Activated CD4-positive, CD25-positive, alpha-beta regulatory T cell (primary cell): ENCODE results near the gene OGDH.

ENCODE experiments used
- DNase-seq, 4 experiments: peaks; one replicate each; lab custom pipeline; 2025; lab: John Stamatoyannopoulos, UW

The OGDH gene

DNA sequence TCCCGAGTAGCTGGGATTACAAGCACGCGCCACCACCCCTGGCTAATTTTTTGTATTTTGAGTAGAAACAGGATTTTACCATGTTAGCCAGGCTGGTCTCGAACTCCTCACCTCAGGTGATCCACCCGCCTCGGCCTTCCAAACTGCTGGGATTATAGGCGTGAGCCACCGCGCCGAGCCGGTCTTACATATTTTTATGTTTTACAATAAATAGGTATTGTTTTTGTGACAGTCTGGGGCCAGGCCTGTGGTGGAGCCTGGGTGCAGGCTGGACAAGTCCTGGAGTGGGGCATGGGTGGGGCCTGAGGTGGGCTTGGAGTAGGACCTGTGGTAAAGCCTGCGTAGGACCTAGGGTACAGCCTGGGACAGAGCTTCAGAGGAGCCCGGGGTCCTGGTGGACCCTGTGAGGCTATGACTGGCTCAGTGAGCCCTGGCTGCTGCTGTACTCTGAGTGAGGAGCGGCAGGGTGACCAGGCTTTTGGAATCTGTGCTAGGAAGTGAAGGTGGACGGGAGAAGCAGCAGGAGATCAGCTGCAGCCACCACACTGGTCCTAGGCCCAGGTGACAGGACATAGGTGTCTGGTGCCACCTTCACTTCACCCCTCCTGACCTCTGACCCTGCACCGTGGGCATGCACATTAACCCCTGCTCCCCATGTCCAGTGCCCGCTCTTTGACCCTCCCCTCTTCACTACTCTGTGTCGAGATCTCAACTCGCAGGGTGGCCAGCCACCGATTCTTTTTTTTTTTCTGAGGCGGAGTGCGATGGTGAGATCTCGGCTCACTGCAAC, 132.6 kb downstream of the OGDH start:
- no peak for DNase-seq

DNA sequence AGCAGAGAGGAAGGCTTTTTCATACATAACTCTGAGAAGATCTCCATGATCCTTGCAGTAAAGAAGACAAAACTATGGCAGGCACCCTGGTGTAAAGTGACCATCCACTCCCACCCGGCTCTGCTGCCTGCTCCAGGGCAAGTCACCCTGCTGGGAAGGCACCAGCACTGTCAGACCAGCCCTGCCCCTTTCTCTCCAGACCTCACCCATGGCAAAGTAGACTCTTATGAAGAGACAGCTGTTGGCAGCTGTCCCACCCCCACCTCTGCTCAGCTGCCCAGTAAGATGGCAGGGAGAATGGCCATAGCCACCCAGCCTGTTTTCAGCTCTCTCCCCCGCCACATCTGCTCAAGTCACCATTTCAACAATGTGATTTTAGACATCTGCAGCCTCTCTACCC, 133.6 kb downstream of the OGDH start:
- no peak for DNase-seq

DNA sequence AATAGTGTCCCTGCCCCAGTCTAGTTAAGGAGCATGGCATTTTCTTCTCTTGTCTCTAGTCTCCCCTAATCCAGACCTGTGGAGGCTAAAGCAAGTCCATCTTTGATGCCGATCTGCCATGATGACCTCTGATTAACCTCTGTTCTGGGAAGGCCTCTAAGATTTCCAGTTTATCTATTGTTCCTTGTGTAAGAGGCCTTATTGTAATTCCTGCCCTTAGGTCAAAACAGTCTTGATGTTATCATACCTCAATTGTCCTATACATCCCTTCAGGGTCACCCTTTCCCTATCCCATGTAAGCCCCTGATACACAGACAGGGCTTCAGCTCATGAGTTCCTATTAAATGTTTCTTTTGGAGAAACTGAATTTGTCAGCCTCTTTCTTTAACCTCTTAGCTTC, 137.3 kb downstream of the OGDH start:
- no peak for DNase-seq

DNA sequence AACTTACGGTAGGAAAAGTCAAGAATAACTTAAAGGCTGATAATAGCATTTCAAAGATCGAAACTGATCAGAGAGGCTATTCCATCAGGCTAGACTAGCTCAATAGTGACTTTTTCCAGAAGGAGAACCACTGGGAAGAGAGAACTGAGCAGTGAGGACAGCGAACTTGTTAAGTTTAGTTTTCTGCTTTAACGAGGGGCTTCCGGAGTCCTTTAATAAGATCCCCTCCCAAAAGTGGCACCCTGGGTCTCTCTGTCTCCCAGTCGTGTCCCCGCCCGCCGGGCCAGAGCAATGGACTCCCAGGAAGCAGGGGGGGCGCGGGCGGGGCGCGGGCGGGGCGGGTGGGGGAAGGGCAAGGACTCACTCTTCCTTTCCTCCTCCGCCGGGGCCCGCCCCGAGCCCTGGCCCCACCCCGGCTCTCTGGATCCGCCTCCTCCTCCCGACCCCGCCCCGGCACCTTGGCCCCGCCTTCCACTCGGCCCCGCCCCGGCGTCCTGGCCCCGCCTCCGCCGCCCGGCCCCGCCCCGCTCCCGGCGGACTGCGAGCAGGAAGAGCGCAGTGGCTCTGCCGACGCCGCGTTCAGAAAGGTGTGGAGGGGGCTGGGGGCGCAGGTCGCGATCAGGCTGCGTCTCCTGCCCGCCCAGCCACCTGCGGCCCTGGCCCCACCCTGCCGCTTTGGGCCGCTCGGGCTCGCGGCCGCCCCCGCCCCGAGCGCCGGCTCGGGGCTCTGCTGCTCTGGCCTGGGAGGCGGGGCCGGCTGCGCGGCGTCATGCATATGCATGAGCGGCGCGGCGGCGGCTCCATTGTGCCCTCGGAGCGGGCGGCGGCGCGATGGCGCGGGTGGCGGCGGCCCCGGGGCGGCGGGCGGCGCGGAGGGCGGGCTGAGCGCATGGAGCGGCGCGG, 141.9 kb downstream of the OGDH start, which contains the start of gene ZMIZ2:
ZMIZ2 (plus strand) TSS at position 803 of the 903 bp plus-strand sequence. CDS start 7,403 bp downstream, outside the sequence.
- DNase-seq, result peak; percentile 80 to 91 (median 86)

DNA sequence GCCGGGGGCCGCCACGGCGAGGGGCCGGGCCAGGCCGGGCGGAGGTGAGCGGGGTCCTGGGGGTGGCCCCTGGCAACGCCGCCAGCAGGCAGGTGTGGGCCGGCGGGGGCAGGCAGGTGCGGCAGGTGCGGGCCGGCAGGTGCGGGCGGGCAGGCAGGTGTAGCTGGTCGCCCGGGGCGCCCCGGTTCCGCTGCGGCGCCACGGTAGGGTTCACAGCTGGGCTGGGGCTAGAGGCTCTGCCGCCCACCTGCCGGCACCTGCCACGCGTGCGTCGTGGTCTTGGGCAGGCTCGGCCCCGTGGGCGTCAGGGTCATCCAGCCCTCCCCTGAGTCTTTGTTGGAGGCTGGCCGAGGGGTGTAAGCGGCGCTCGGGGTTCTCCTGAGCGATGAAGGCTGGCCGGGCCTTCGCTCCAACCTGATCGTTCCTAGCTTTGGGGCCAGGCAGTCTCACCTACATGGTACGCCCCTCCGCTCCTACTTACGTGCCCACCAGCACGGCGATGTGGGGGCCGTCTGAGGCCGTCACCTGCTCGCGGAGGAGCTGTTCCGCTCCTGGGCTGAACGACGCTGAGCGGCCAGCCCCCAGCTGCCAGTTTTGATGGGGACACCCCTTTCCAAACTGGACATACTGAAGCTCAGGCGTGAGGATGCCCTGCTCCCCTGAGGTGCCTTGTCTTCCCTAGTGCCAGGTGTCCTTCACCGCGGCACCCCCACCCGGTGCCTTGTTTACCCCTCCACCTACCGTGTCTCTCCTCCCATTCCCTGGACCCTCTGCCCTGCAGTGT, 142.7 kb downstream of the OGDH start:
- DNase-seq, result no peak

DNA sequence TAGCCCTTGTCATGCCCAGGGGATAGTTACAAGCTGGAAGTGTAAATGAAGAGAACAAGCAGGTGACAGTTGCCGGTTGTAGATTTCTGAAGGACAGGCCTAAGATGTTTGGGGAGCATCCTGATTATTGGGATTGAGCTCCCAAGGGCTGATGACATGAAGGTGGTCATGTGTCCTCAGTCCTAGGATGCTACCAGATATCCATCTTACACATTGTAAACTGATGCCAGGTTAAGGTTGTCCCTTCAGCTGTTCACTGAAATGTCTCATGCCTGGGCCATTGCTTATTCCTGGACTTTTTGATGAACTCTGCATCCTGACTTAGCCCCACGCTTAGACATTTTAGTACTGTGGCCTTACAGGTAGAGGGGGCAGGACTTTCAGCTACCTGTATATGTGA, 143.6 kb downstream of the OGDH start:
- no peak for DNase-seq

DNA sequence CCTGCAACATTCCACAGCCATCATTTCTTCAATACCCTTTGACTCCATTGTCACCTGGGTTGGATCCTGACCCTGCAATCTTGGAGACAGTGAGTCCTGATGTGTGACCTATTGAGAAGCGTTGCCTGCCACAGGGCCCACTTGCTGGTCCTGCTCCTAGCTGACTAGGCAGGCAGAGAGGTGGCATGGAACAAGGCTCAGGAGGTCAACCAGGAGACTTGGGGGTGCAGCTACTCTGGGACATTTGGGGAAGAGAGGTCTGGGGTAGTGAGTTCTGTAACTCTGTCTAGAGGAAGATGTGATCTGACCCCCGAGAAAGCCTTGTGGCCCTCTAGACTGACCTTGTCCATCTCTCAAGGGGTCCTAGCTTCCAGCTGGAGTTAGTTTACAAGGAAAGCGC, 144.0 kb downstream of the OGDH start:
- no peak for DNase-seq

DNA sequence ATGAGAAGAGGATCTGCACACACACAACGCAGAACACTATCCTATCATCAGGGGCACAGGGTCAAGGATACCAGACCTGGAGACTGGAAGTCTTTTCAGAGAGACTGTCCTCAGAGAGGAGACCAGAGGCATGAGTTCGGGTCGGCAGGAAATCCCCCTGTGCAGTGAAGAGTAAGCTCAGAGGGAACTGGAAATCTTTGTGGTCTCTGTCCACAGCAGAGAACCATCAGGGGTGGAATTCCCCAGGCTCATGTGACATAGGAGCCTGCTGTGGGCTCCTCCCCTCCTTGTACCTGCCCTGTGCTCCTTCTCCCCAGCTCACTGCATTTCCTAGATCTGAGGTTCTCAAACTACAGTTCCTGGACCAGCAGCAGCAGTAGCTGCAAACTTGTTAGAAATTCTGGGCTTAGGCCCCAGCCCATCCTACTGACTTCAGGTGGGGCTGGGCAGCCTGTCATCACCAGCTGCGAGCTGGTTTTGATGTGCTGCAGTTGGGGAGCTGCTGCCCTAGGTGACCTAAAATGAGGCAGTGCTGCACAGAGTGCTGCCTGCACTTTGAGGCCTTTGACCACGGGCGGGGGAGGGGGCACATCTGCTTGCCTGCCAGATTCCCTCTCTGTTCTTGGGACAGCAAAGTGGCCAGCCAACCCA, 144.6 kb downstream of the OGDH start:
- no peak for DNase-seq

DNA sequence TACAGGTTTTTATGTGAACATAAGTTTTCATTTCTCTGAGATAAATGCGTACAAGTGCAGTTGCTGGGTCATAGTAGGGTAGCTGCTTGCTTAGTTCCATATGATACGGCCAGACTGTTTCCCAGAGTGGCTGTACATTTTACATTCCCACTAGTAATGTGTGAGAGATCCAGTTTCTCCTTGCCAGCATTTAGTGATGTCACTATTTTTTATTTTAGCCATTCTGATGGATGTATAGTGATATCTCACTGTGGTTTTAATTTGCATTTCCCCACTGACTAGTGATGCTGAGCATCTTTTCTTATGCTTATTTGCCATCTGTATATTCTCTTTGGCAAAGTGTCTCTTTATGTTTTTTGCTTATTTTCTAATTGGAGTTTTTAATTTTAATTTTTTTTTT, 146.4 kb downstream of the OGDH start:
- no peak for DNase-seq

DNA sequence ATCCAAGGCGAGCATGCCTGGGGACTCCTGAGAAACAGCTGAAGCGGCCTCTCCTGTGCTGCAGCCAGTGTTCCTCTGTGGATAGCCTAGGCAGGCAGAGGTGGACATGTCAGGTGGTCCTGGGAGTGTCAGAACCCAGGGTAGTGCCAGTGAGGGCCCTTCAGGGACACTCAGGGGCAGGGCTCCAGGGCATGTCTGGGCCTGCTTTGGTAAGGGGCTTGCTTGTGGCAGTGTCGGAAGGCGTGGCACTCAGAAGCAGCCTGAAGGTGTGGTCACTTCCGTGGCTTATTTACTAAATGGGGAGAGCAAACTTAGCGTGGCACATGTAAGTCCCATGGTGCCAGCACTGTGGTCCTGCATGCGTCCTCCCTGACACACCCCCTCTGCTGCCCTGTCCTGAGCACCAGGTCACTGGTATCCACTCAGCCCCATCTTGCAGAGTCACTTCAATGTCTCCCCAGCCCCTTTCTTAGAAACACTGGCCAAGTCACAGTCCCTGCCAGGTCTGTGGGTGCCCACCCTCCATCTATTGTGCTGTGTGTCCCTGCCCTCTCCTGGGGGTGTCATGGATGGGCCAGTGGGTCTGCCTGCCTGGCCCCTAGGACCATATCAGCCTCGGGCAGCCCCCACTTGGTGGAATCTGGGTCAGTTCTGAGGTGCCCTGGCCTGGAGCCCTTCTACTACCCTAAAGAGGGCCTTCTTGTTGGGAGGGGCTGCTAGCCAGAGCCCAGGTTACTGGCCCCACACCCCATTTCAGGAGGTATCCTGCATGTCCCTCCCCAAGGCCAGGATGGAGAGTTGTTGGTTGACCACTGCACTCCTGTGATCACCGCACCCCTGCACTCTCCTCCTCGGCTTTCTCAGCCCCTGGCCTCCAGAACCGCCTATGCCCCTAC, 148.6 kb downstream of the OGDH start:
- no peak for DNase-seq

DNA sequence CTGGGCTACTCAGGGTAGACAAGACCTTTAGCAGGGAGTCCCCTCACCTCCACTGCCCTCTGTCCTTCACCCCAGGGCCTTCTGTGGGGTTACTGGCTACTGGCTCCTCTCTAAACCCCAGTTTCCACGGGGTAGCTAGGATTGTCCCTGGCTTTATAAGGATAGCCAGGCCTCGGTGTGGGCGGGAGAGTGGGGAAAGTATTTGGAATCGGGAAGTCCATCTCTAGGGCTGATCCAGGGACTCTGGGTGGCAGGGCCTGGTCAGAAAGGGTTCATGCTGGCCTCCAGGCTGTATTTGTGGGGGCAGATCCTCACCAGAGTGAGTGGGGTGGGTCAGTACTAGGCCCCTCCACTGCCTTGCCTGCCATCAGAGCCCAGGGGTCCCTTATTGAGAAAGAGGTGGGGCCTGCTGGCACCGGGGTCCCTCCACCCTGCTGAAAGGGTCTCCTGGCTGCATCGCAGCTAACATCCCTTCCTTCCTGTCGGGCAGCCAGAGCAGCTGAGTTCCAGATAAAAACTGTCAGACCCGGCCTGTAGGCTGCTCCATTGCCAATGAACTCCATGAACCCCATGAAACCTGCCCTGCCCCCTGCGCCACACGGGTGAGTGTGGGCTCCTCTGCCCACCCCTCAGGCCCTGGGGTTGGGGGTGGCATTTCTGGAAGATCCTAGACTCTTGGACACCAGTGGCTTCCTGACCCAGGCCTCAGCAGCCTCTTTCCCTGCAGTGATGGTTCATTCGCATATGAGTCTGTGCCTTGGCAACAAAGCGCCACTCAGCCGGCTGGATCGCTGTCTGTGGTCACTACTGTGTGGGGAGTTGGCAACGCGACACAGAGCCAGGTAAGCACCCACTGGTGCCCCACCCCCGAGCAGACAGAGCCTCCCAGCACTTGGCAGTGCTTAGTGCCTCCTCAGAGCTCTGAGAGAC, 149.5 kb downstream of the OGDH start:
- DNase-seq, result no peak

DNA sequence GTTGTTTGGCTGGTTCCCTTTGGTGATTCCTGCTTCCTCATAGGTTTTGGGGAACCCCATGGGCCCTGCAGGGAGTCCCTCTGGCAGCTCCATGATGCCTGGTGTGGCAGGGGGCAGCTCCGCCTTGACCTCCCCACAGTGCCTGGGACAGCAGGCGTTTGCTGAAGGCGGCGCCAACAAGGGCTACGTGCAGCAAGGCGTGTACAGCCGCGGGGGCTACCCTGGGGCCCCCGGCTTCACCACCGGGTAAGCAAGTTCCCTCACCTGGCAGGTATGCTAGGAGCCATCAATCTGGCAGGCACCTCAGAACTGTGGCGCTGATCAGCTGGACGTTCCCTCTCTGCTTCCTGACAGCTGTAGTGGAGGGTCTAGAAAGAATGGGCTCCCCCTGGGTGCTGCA, 150.5 kb downstream of the OGDH start:
- DNase-seq, result no peak

DNA sequence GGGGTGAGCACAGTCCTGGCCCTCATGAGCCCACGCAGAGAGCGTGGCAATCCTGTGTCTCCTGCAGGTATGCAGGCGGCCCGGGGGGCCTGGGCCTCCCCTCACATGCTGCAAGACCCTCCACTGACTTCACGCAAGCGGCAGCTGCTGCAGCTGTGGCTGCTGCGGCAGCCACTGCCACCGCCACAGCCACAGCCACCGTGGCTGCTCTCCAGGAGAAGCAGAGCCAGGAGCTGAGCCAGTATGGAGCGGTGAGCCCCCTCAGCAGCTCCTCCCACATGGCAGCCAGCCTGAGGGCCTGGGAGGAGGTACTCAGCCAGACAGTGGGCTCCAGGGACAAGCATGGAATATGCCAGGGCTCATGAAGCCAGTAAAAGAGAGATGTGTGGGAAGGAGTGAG, 150.9 kb downstream of the OGDH start:
- DNase-seq, result no peak

DNA sequence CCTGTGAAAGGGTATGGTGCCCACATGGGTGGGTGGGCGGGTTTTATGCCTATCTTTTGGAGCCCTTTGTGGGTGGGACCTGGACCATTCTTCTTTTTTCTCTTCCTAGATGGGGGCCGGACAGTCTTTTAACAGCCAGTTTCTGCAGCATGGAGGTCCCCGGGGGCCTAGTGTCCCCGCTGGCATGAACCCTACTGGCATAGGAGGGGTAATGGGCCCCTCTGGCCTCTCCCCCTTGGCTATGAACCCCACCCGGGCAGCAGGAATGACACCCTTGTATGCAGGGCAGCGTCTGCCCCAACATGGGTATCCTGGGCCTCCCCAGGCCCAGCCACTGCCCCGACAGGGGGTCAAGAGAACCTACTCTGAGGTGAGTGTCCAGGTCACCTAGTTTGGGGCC, 151.3 kb downstream of the OGDH start:
- no peak for DNase-seq
